ENCODE data around the gene CFP.
"Not testable (repeated sequence)": the region's sequence is repeated elsewhere in the genome, so short reads cannot be mapped to it uniquely, and the experiment has no call there.

CFP gene

GRCh38 chrX:47611926-47612325, 17.8 kb downstream of the CFP start:
- in situ Hi-C loops (cut with HindIII; ENCODE audit: low pct_ligation_motif_present, low pct_unique_long_range_greater_than_20kb, low sequenced_read_pairs): no loop called here
- DNase-seq: no peak

DNA sequence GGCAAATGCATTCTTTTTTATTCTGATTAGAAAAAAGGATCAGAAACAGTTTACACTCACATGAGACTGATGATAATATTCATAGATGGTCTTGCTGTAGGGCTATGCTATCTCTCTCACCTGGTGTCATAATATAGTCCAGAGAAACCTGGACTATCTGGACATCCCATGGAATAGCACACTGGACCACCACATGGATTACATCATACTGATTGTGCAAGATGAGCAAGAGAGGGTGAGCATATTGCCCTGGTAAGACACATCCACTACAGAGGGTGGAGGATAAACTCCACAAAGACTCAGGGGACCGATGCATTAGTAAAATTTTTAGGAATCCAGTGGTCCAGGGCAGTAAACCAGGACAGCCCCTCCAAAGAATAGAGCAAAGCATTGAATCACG, 18.2 kb downstream of the CFP start:
- in situ Hi-C loops (cut with HindIII; ENCODE audit: low pct_ligation_motif_present, low pct_unique_long_range_greater_than_20kb, low sequenced_read_pairs): no loop called here
- DNase-seq: no peak

- DNase-seq: no peak
- in situ Hi-C loops (cut with HindIII; ENCODE audit: low pct_ligation_motif_present, low pct_unique_long_range_greater_than_20kb, low sequenced_read_pairs): no loop called here
These were observed 19.2 kb downstream of the CFP start for GRCh38 chrX:47610511-47610910.

DNA sequence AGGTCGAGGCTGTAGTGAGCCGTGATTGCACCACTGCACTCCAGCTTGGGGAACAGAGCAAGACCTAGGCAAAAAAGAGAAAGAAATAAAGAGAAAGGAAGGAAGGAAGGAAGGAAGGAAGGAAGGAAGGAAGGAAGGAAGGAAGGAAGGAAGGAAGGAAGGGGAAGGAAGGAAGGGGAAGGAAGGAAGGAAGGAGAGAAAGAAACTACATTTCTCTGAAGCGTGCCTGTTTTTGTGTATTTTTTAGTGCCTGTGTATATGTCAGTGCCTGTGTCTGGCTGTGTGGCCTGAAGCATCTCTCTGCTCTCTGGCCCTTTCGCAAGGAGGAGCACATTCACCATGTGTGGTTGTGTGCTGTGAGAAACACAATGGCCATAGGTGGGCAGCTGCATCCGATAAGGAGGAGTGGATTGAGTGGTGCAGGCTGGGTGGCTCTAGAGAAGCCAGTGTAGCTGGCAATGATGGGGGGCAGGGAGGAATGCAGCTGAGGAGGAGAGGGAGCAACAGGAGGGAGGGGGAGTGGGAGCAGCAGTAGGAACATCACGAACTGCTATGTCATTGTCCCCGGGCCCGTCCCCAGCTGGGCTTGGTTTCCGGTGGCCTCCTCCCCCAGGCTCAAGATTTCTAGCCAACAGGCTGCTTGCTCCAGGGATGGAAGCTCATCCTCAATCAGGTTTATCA, 21.5 kb downstream of the CFP start:
- in situ Hi-C loops (cut with HindIII; ENCODE audit: low pct_ligation_motif_present, low pct_unique_long_range_greater_than_20kb, low sequenced_read_pairs): no loop called here
- no peak for DNase-seq

DNA sequence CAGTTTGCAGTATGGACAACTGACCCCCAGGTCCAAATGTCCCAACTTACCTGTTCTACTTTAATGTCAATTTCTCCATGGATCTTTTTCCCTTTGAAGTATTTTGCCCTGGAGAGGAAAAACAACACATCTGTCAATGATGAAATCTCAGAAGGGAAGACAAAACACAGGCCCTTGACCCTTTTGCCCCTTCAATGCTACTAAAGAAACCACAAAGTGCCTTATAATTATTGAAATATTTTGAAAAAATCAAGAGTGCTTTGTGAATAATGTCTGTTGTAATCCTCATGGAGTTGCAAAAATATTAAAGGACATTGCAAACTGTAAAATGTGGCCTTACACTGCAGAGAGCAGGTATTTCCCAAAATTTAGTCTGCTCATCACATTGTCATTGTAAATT, 22.6 kb downstream of the CFP start:
- in situ Hi-C loops (cut with HindIII; ENCODE audit: low pct_ligation_motif_present, low pct_unique_long_range_greater_than_20kb, low sequenced_read_pairs): no loop called here
- DNase-seq: no peak

DNA sequence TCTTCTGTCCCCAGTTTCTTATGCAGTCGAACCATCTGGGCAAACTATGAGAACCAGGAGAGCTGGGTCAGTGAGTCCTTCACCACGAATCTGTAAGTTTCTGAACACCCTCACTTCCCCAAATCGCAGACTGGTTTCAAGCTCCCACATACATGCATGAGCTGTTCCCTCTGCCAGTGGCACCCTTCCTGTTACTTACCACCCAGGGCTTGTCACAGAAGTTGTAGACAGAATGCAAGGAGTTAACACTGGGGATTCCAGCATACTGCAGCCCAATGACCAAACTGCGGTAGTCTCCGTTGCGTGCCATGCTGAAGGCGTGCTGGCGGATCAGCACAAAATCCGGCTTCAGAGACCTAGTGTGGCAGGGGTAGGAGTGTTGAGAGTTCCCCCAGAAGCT, 24.7 kb downstream of the CFP start:
- no peak for DNase-seq
- in situ Hi-C loops (cut with HindIII; ENCODE audit: low pct_ligation_motif_present, low pct_unique_long_range_greater_than_20kb, low sequenced_read_pairs): no loop called here

DNA sequence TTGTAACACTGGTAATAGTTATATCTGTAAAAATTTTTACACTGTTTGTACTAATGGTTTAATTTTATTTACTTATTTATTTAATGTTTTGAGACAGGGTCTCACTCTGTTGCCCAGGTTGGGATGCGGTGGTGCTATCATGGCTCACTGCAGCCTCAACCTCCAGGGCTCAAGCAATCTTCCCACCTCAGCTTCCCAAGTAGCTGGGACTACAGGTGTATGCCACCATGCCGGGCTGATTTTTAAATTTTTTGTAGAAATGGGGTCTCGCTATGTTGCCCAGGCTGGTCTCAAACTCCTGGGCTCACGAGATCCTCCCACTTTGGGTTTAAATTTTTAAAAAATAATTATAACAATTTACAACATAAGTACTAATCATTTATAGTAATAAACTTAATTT, 26.6 kb downstream of the CFP start:
- in situ Hi-C loops (cut with HindIII; ENCODE audit: low pct_ligation_motif_present, low pct_unique_long_range_greater_than_20kb, low sequenced_read_pairs); DNase-seq: not testable (repeated sequence)

- DNase-seq: no peak
- in situ Hi-C loops (cut with HindIII; ENCODE audit: low pct_ligation_motif_present, low pct_unique_long_range_greater_than_20kb, low sequenced_read_pairs): no loop called here
These were observed 32.5 kb downstream of the CFP start for GRCh38 chrX:47597222-47597621.

DNA sequence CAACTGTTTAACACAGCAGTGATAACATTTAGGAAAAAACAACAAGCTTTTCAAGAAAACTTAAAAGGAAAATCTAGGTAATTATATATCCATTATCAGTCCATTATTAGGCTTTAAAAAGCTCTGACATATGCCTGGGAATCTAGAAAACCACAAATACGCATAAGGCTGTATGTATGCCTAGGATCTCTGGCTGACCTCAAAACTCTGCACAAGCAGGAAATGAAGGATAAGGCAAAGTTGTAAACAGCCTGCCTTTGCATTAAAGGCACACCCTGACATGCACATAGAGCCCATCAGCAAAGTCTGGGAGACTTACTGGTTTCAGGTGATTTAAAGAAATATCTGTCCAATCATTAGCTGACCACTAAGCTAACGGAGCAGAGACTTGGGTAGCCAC, 33.5 kb downstream of the CFP start:
- no peak for DNase-seq
- in situ Hi-C loops (cut with HindIII; ENCODE audit: low pct_ligation_motif_present, low pct_unique_long_range_greater_than_20kb, low sequenced_read_pairs): no loop called here

- DNase-seq: no peak
These were observed 33.9 kb downstream of the CFP start for GRCh38 chrX:47595716-47596251.

GRCh38 chrX:47593522-47593921, 36.2 kb downstream of the CFP start:
- DNase-seq: no peak
- in situ Hi-C loops (cut with HindIII; ENCODE audit: low pct_ligation_motif_present, low pct_unique_long_range_greater_than_20kb, low sequenced_read_pairs): no loop called here

More at GRCh38 chrX:47595716-47596251, 33.9 kb downstream of the CFP start:
- in situ Hi-C loops (cut with HindIII; ENCODE audit: low pct_ligation_motif_present, low pct_unique_long_range_greater_than_20kb, low sequenced_read_pairs): no loop called here

DNA sequence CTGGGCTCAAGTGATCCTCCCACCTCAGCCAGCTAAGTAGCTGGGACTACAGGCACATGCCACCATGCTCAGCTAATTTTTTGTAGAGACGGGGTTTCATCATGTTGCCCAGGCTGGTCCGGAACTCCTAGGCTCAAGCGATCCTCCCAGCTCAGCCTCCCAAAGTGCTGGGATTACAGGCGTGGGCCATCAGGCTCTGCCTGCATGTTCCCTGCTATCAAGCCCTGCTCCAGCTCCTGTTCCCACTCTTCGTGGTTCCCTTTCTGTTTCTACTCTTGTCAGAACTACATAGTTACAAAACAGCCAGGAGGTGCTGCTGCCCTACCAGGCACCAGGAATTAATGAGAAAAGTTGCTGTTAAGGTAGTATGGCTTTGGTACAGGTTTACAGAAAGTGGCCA, 38.7 kb downstream of the CFP start:
- in situ Hi-C loops (cut with HindIII; ENCODE audit: low pct_ligation_motif_present, low pct_unique_long_range_greater_than_20kb, low sequenced_read_pairs): no loop called here
- DNase-seq: no peak

DNA sequence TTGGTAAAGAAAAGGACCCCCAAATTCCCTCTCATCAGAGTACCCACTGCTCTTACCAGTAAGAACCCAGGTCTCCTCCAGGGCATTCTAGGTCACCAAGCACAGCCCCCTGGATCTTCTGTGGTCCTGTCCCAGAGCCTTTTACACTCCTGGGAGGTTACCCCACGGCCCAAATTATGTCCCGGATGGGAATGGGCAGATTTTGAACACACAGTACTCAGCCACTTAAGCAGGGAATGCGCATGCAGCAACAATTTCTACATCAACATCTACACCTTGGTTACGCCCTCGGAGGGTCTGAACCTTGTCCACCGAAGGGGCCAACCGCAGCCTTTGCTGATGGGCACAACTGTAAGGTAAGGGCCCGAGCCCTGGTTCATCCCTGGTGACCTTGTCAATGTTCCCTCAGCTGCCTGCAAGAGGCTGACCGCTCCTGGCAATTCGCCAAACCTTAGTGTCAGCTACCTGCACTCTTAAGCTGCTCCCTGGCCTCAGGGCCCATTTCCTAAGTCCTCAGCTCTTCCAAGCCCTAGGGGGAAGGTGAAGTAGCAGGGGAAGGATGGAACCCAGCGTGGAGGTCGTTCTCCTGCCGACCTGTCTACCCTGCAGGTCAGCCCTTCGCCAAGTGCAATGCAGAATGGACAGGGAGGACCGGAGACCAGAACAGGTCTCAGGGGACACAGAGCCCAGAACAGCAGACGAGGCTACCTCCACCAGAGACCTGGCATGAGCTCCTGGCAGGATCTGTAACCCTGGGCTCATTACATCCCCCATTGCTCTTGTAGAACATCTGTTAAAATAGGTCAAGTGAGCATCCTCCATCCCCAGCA, 41.6 kb downstream of the CFP start:
- in situ Hi-C loops (cut with HindIII; ENCODE audit: low pct_ligation_motif_present, low pct_unique_long_range_greater_than_20kb, low sequenced_read_pairs): no loop called here
- DNase-seq: no peak

GRCh38 chrX:47587091-47587891, 42.4 kb downstream of the CFP start:
- no peak for DNase-seq
- in situ Hi-C loops (cut with HindIII; ENCODE audit: low pct_ligation_motif_present, low pct_unique_long_range_greater_than_20kb, low sequenced_read_pairs): no loop called here

DNA sequence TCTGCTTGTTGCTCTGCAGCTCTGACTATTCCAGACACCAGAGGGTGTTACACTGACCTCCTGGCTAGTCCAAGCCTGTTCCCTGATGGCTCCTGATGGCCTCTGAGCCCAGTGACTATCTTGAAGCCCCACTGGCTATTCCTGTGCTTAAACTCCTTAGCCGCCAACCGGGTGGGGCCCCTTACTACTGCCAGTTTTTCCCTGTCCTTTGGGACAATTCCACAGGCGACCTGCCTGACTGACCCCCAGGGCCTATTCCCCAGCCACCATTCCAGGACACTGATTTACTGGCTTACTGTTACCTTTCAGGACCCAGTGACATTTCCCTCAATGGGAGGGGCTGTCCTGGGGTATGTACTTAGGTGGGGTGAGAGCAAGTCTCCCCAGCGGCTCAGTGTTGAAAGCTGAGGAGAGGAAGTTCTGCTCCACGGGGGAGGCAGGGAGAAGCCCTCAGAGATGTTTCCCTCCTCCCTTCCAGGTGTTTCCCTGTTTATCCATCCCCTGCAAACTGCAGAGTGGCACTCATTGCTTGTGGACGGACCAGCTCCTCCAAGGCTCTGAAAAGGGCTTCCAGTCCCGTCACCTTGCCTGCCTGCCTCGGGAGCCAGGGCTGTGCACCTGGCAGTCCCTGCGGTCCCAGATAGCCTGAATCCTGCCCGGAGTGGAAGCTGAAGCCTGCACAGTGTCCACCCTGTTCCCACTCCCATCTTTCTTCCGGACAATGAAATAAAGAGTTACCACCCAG, 43.5 kb downstream of the CFP start:
- in situ Hi-C loops (cut with HindIII; ENCODE audit: low pct_ligation_motif_present, low pct_unique_long_range_greater_than_20kb, low sequenced_read_pairs): no loop called here
- no peak for DNase-seq

DNA sequence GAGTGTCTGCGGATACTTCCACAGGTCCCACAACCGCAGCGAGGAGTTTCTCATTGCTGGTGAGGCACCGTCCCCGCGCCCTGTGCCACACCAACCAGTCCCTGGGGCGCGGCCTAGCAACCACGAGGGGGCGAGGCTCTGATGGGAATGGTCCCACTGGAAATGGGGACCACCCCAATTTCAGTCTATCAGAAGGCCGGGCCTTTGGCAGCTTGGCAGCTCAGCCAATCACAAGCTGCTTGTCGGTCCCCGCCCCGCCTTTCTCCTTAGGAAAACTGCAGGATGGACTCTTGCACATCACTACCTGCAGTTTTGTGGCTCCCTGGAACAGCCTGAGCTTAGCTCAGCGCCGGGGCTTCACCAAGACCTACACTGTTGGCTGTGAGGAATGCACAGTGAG, 44.5 kb downstream of the CFP start:
- no peak for DNase-seq
- in situ Hi-C loops (cut with HindIII; ENCODE audit: low pct_ligation_motif_present, low pct_unique_long_range_greater_than_20kb, low sequenced_read_pairs): no loop called here

DNA sequence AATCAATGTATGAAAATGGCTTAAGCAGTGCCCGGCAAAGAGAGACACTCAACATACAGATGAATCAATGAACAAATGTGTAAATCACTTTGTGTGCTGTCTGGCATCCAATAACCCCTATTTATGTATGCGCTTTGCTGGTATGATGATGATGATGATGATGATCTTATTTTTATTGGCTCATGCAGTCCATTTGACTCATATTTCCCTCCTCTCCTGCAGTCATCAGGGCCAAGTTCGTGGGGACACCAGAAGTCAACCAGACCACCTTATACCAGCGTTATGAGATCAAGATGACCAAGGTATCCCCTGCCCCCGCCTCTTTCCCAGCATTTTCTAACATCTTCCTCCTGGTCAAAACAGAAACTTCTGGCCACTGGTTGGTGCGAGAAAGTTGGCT, 45.0 kb downstream of the CFP start:
- in situ Hi-C loops (cut with HindIII; ENCODE audit: low pct_ligation_motif_present, low pct_unique_long_range_greater_than_20kb, low sequenced_read_pairs): no loop called here
- no peak for DNase-seq

DNA sequence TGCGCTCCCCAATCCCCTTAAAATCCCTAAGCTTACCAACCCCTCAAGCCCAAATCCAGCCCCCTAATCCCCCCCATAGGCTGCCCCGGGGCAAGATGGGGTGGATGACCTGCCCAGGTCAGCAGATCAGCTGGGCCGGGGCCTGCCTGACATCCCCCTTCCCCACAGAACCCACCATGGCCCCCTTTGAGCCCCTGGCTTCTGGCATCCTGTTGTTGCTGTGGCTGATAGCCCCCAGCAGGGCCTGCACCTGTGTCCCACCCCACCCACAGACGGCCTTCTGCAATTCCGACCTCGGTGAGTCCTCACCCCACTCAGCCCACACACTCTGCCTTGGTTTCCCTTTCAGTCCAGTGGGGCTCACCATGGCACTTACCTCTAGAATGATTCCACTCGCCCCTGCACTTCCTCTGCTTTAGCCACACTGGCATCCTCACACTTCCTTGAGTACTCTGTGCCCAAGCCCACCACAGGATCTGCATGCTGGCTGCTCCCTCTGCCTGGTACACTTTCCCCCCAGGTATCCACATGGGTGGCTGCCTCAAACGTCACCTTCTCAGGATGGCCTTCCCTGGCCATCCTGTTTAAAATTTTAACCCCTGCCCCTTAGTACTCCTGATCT, 46.4 kb downstream of the CFP start:
- in situ Hi-C loops (cut with HindIII; ENCODE audit: low pct_ligation_motif_present, low pct_unique_long_range_greater_than_20kb, low sequenced_read_pairs): no loop called here
- DNase-seq: no peak
